KBM-7 (cell line): ENCODE results near the gene FBXO10.
A peak's percentile ranks its signal among the peaks of the same experiment; 100 is the strongest.
"Not testable (repeated sequence)": the region's sequence is repeated elsewhere in the genome, so short reads cannot be mapped to it uniquely, and the experiment has no call there.

ENCODE experiments used
- DNase-seq: peaks from one replicate; pipeline ENCODE4 v3.0.0-alpha.2; 2015
- in situ Hi-C: fragments of 300-500 bp; cut with MboI; formaldehyde crosslinking; loops from 2 replicates; pipeline ENCODE4 v1.14.3; 2020; ENCODE audit warnings: low sequenced_read_pairs, low pct_unique_long_range_greater_than_20kb, mixed read lengths

FBXO10 gene

DNA sequence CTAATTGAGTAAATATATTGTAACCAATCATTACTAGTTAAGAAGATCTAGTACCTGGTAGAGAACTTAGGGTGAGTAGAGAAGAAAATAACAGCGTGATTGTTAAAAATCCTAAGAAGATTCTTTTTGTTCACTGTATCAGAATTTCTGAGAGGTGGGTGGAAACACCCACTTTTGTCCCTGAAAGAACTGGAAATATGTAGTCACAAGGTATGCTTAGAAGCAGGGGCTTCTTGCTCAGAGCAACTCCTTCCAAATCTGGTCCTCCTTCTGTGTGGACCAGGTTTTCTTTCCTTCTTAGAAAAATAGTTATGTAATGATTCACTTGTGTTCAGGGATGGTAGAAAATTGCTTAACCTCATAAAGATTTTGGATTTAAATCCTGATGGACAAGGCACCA is 28.1 kb upstream of the FBXO10 start:
- DNase-seq: no peak
- in situ Hi-C loops: loop anchor here (25.0 kb wide), 1 partner anchor 108 kb away; no protein-coding TSS in a partner anchor

DNA sequence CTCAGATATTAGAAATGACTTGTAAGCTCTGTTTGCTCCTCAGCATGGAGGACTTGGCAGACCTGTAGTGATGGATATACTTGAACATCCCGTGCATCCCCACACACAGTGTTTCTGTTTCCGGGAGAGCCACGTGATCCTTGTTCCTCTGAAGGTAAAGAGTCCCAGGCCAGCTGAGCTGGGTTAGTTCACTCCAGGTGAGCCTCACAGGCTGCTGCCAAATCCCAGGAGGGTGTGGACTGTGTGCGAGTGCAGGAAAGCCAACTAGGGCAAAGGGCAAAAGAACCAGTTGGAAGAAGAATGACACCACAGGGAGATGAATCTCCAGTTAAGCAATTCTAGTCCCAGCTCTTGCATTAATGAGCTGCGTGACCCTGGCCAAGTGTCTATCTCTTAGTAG is 26.6 kb upstream of the FBXO10 start:
- DNase-seq: no peak
- in situ Hi-C loops: loop anchor here (25.0 kb wide), 1 partner anchor 109 kb away; no protein-coding TSS in a partner anchor

DNA sequence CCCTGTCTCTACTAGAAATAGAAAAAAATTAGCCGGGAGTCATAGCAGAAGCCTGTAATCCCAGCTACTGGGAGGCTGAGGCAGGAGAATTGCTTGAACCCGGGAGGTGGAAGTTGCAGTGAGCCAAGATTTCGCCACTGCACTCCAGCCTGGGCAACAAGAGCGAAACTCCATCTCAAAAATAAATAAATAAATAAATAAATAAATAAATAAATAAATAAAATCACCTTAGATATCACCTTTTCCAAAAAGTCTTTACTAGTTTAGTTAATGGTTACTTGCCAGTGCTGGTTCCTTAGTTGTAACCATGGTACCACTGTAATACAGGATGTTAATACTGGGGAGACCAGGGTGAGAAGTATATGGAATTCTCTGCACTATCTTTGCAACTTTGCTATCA is 25.9 kb upstream of the FBXO10 start:
- DNase-seq: not testable (repeated sequence)
- in situ Hi-C loops: loop anchor here (25.0 kb wide), 1 partner anchor 110 kb away; no protein-coding TSS in a partner anchor

DNA sequence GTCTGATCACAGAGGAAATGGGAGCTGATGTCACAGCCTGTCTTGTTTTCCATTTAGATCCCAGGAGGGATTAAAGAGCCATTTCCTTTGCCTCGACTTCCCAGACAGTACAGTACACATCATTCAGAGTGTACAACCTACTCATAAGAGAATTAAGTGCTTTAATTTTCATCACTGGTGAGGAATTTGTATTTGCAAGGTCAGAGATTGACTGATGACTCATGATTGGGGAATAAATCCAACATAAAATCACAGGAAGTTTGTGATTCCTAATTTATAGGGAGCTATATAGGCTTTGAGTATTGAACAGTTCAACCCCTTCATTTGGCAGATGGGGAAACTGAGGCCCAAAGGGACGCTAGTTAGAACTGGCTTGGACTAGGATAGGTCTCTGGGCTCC is 20.3 kb upstream of the FBXO10 start:
- in situ Hi-C loops: loop anchor here (25.0 kb wide), 1 partner anchor 491 kb away; no protein-coding TSS in a partner anchor

DNA sequence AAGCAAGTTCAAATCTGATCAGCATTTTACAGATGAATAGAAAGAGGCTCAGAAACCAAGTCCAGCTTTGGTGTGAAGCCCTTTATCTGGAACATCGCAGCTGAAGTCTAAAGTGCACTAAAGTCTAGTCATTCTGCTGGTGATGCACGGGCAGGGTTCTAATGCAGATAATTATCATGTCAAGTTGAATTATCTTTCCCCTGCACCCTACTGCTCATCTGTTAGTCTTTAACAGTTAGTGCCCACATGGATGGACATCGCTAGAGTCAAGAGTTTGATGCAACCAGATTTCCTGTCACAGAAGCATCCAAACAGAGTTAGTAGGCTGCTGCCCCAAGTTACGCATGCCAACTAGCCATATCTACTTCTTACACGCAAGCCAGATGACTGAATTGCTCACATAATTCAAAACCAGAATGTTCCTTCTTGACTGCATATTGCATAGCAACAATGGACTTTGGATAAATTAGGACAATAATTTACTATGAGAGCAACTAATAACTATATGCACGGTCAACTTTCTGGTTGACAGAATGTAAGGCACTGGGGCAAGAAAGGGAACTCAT is 17.8 kb upstream of the FBXO10 start:
- DNase-seq: no peak
- in situ Hi-C loops: loop anchor here (25.0 kb wide), 1 partner anchor 493 kb away; no protein-coding TSS in a partner anchor

More for the DNA sequence above, 20.3 kb upstream of the FBXO10 start:
- DNase-seq: no peak

DNA sequence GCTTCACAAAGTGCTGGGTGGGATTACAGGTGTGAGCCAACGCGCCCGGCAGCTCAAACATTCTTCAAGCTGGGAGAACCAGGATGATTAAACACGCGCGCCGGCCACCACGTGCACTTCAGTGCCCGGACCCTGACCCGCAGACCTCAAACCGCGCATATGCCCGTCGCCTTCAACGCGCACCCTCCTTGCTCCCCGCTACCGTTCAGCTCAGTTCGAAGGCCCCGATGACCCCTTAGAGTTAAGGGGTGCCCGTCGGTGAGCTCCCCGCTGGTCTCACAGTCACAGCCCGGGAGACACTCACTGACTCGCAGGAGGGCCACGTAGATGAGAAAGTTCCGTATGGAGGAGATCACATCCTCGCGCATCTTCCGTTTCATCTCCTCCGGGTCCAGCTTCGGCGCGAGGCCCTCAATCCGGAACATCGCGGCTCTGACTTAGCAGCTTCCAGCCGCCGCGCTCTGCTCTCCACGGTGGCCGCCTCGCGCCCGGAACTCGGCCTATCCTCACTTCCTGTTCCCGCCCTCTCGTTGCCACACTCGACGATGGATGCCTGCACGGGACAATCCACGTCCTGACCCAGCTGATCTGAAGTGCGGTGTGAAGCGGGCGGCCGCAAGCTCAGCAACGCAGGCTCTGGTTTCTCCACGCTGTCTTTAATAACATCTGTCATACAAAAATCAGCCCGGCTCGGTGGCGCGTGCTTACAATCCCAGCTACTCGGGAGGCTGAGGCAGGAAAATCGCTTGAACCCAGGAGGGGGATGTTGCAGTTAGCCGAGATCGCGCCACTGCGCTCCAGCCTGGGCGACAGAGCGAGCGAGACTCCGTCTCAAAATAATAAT is 16.1 kb upstream of the FBXO10 start, which contains the start of gene TOMM5:
Gene TOMM5, minus strand, starts transcription at position 490 of the 844 bp plus-strand sequence. Its CDS starts 65 bp downstream, at position 425.
- in situ Hi-C loops: loop anchor here (25.0 kb wide), 1 partner anchor 495 kb away; no protein-coding TSS in a partner anchor
- DNase-seq: peak; percentile 93

DNA sequence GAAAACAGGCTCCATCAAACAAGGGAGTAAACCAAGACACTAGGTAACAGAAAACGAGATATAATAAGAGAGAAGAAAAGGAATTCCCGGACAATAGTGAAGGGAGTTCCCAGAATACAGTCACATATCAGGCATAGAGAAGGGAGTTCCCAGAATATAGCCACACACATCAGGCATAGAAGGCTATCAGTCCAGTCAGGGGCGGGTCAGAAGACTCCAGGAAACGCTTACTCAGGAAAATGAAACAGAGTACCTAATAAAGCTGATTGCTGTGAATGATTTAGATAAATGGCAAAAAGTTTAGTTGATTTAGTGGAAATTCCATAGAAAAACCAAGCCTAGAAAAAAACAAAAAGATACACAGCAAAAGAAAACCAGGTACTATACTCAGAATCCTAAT is 11.3 kb upstream of the FBXO10 start:
- in situ Hi-C loops: loop anchor here (25.0 kb wide), 1 partner anchor 500 kb away; no protein-coding TSS in a partner anchor
- DNase-seq: no peak

DNA sequence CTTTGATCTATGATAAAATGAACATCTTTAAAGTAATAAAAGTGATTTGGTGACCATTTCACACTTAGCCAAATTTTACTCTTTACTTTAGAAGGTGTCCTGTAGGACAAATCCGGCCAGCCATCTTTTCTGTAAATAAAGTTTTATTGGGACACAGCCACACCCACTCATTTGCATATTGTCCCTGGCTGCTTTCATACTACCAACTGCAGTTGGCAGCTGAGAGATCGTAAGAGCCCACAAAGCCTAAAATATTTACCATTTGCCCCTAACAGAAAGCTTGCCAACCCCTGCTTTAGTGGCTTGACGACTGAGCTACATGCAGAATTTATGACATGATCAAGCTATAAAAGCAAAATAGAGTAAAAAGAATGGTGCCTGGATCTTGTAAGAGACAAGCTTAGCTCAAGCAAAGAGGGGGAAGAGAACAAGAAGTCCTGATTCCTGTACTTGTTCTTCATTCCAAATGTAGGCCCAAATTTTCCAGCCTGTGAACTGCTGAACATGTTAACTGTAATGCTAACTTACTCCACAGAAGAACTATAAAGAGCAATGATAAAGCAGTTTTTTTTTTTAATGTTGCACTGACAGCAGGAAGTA is 7.4 kb upstream of the FBXO10 start:
- in situ Hi-C loops: loop anchor here (25.0 kb wide), 1 partner anchor 504 kb away; no protein-coding TSS in a partner anchor
- DNase-seq: no peak

DNA sequence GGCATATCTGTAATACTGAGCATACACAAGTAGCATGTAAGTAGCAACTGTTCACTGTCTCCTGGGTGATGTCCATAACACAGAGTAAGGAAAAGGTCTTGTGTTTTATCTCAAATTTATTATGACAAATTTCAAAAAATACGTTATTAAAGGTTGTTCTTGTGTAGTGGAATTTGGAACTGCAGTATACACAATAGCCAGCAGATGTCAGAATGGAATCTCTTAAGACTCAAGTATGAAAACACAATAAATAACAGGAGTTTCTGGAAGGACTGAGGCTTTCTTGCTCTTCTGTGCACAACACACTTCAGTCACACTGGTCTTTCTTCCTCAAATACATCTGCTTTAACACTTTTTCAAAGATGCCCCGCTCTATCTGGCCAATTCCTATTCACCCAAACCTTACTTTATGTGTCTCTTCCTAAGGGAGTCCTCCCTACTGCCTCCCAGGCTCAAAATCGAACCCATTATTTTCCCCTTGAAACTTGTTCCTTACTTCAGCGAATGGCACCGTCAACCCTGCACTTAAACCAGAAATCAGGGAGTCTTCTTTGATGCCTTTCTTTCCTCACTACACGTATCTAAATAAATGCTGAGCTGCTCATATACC is 6.5 kb upstream of the FBXO10 start:
- in situ Hi-C loops: loop anchor here (25.0 kb wide), 1 partner anchor 505 kb away; no protein-coding TSS in a partner anchor
- DNase-seq: peak; percentile 57

DNA sequence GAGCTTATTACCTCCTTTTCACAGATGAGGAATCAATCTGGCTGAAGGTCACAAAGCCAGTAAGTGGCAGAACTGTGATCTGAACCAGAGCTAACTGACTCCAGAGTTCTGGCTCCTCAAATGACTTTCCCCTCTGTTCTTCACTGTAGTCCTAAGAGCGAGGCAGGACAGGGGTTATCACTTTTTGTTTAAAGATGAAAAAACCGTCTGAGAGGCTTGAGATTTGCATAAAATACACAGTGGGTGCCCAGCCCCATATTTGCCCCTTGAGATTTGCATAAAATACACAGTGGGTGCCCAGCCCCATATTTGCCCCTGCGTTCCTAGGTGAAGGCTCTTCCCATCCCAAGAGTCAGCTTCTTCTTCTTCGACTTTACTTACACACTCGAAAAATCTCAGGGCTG is 667 bp downstream of the FBXO10 start:
- in situ Hi-C loops: loop anchor here (25.0 kb wide), 1 partner anchor 512 kb away; no protein-coding TSS in a partner anchor
- DNase-seq: no peak

DNA sequence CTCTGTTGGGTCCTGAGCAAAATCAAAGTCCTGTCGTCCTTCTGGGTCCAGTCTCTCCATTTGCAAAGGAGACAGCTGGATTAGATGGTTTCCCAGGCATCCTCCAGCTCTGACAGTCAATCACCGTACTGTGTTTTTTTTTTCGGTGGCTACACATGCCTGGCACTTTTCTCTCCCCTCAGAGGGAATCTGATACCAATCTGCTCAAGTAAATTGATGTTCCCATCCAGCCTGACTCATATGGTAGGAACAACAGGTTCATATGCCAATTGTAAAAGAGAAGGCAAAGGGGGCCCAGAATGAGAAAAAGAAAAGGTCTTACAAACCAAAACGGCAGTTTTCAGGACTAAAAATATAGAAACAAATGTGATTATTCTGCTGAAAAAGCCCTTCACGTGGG is 1.2 kb downstream of the FBXO10 start:
- no peak for DNase-seq
- in situ Hi-C loops: loop anchor here (25.0 kb wide), 1 partner anchor 512 kb away; no protein-coding TSS in a partner anchor

DNA sequence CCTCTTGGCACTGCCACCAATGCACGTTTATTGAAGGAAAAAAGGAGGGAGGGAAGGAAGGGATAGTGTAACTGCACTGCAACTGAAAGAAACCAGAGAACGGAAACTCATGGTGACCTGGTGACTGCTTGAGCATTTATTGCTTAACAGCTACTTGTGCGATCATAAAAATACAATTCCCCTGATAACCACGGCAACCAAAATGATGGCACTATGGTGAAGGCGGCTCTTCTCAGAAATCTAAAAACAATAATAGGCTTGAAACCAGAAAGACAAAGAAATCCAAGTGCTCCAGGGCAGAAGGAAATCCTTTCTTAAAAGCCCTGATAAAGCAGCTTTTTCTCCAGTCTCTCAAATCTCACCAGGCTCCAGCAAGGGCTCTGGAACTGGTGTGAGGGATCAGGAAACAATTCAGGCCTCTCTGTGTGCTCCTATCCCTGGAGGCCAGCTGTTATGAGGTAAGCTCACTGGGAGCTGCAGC is 1.9 kb downstream of the FBXO10 start:
- DNase-seq: no peak

DNA sequence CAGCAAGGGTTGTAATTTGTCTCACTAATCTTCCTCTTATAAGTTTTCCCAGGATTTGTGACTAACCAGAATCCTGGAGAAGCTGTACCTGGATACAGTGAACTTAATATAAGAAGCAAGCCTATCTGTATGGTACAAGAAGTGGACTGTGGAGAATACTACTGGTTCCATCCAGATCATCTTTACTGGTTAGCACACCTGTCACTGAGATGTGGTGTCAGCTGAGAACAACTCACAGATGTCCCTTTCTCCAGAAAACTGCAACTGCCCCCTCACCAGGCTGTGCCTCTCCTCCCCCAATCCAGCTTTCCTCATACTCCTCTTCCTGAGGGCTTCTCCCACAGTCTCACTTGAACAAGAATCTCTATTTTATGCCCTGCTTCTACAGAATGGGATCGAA is 4.9 kb downstream of the FBXO10 start:
- DNase-seq: no peak
- in situ Hi-C loops: no loop called here

More for the DNA sequence above, 1.9 kb downstream of the FBXO10 start:
- in situ Hi-C loops: no loop called here

DNA sequence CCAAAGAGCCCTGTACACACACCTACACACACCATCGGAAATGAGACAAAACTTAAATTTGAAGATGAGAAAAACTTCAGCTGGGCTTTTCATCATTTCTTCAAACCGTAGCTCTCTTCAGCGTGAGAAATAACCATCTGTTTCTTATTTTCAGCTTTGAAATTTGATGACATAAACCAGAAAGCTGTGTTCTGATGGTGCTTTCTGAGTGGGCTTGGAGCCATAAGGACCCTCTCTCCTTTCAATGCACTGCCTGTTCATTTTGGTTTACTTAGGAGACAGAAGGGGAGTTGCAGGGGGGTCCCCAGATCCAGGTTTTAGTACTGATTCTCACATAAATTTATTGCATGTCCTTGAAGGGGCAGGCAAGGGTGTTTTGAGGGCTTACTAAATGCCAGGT is 9.5 kb downstream of the FBXO10 start:
- DNase-seq: no peak
- in situ Hi-C loops: no loop called here

DNA sequence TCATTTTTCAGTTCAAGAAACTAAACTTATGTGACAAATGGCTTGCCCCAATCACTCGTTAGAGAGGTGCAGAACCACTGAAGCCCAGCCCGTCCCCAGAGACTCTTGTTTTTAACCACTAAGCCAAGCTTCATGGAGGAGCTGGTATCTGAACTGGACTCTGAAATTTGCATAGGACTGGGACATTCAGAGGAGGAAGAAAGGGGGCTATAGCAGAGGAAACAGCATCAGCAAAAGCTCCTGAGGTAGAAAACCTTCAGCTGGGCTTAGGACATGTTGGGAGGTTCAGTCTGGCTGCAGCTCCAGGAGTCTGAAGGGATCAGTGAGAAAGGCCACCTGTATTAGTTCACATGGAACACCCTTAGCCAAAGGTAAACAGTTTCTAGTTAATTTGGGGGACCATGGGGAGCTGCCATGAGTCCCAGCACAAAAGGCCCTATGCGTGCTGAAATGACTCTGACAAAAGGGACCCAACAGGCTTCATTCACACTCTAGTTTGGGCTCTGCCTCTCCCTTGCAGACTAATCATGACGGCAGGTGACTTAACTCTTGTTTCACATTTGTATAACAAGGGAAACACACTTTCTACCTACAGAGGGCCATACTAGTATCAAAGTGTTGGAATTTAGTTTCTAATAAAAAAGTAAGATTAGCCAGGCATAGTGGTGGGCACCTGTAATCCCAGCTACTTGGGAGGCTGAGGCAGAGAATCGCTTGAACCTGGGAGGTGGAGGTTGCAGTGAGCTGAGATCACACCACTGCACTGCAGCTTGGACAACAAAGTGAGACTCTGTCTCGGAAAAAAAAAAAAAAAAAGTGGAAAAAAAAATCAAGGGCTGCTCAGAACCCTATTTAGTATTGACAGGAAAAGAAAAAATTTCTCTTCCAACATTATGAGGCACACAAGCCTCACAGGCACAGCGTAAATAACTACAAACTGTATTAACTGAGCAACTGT is 10.2 kb downstream of the FBXO10 start:
- no peak for DNase-seq
- in situ Hi-C loops: no loop called here

DNA sequence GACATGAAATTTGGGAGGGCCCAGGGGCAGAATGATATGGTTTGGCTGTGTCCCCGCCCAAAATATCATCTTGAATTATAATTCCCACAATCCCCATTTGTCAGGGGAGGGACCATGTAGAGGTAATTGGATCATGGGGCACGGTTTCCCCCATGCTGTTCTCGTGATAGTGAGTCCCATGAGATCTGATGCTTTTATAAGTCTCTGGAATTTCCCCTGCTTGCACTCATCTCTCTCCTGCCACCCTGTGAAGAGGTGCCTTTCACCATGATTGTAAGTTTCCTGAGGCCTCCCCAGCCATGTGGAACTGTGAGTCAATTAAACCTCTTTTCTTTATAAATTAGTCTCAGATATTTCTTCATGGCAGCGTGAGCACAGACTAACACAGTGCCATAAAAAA is 11.3 kb downstream of the FBXO10 start:
- no peak for DNase-seq
- in situ Hi-C loops: no loop called here

DNA sequence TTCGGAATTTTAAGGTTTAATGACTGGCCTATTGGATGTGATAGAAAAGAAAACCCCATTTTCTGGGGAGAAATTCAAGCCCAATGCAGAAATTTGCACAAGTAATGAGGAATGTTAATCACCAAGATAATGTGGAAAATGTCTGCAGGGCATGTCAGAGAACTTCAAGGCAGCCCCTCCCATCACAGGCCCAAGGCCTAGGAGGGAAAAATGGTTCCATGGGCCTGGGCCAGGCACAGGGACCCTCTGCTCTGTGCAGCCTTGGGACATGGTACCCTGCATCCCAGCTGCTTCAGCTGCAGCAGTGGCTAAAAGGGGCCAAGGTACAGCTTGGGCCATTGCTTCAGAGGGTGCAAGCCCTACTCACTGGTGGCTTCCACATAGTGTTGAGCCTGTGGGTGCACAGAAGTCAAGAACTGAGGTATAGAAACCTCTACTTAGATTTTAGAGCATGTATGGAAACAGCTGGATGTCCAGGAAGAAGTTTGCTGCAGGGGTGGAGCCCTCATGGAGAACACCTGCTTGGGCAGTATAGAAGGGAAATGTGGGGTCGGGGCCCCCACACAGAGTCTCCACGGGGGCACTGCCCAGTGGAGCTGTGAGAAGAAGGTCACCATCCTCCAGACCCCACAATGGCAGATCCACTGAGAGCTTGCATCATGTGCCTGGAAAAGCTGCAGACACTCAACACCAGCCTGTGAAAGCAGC is 12.2 kb downstream of the FBXO10 start:
- in situ Hi-C loops: no loop called here
- no peak for DNase-seq
